OCI-LY1 (cell line): ENCODE measurements around the gene SLC8A1.

Source experiments
- H2AFZ ChIP-seq: fragments of 200-600 bp; sonication (generic), shearing (Covaris generic); 2 replicates; pipeline ENCODE4 v1.6.0; 2014; ENCODE audit warnings: antibody characterized with exemption, mild to moderate bottlenecking, low read length
- H3F3A ChIP-seq: fragments of 200-600 bp; sonication (generic), shearing (Covaris generic); 2 replicates; pipeline ENCODE4 v1.6.0; 2014; ENCODE audit warnings: mild to moderate bottlenecking, antibody characterized with exemption, low read length, moderate library complexity; ENCODE audit not compliant: insufficient read depth
- H3K27ac ChIP-seq: fragments of 200-600 bp; sonication (generic); 2 replicates; pipeline ENCODE4 v1.5.1; 2014; ENCODE audit warnings: low read length, mixed run types, mild to moderate bottlenecking, low read depth; ENCODE audit not compliant: poor library complexity, severe bottlenecking
- H3K27me3 ChIP-seq: fragments of 200-600 bp; sonication (generic); 2 replicates; pipeline ENCODE4 v1.6.0; 2014; ENCODE audit warnings: antibody characterized with exemption, mild to moderate bottlenecking, low read length, moderate library complexity; ENCODE audit not compliant: insufficient read depth
- H3K36me3 ChIP-seq: fragments of 200-600 bp; sonication (generic); 2 replicates; pipeline ENCODE4 v1.6.1; 2014; ENCODE audit warnings: mild to moderate bottlenecking, antibody characterized with exemption, low read length, moderate library complexity, mixed read lengths; ENCODE audit not compliant: insufficient read depth
- H3K4me1 ChIP-seq: fragments of 200-600 bp; sonication (generic); 2 replicates; pipeline ENCODE4 v1.5.1; 2014; ENCODE audit warnings: mild to moderate bottlenecking, low read length, moderate library complexity; ENCODE audit not compliant: insufficient read depth, severe bottlenecking
- H3K4me2 ChIP-seq: fragments of 200-600 bp; sonication (generic), shearing (Covaris generic); 2 replicates; pipeline ENCODE4 v1.6.1; 2014; ENCODE audit warnings: low read length
- H3K4me3 ChIP-seq: fragments of 200-600 bp; sonication (generic); 2 replicates; pipeline ENCODE4 v1.5.1; 2014; ENCODE audit warnings: low read length, low read depth, mild to moderate bottlenecking, mixed read lengths; ENCODE audit not compliant: poor library complexity, severe bottlenecking
- H3K79me2 ChIP-seq: fragments of 200-600 bp; shearing (Covaris generic); 2 replicates; pipeline ENCODE4 v1.6.1; 2016; ENCODE audit warnings: mixed run types, low read length, mixed read lengths; ENCODE audit not compliant: insufficient read depth
- H3K9ac ChIP-seq: fragments of 200-600 bp; sonication (generic), shearing (Covaris generic); 2 replicates; pipeline ENCODE4 v1.6.1; 2014; ENCODE audit warnings: mild to moderate bottlenecking, low read length, mixed read lengths
- H3K9me2 ChIP-seq: fragments of 200-600 bp; sonication (generic), shearing (Covaris generic); 2 replicates; pipeline ENCODE4 v1.6.1; 2014; ENCODE audit warnings: low read depth, mild to moderate bottlenecking, low read length, mixed read lengths
- H3K9me3 ChIP-seq: fragments of 200-600 bp; shearing (Covaris generic); 2 replicates; pipeline ENCODE4 v1.6.1; 2014; ENCODE audit warnings: low read length, mixed read lengths
- H4K20me1 ChIP-seq: fragments of 200-600 bp; sonication (generic), shearing (Covaris generic); 2 replicates; pipeline ENCODE4 v1.6.0; 2016; ENCODE audit warnings: mild to moderate bottlenecking, low read length; ENCODE audit not compliant: insufficient read depth
- CTCF ChIP-seq: fragments of 200-600 bp; sonication (generic), shearing (Covaris generic); IDR thresholded peaks from 2 replicates; pipeline ENCODE4 v1.5.1; 2017; ENCODE audit warnings: mild to moderate bottlenecking, antibody characterized with exemption, low read length, moderate library complexity, mixed read lengths
- EZH2 ChIP-seq: fragments of 200-600 bp; sonication (generic), shearing (Covaris generic); IDR thresholded peaks from 2 replicates; pipeline ENCODE4 v1.8.0; 2017; ENCODE audit warnings: borderline replicate concordance, mixed run types, mild to moderate bottlenecking, antibody characterized with exemption, low read length, moderate library complexity, mixed read lengths

SLC8A1 gene

DNA sequence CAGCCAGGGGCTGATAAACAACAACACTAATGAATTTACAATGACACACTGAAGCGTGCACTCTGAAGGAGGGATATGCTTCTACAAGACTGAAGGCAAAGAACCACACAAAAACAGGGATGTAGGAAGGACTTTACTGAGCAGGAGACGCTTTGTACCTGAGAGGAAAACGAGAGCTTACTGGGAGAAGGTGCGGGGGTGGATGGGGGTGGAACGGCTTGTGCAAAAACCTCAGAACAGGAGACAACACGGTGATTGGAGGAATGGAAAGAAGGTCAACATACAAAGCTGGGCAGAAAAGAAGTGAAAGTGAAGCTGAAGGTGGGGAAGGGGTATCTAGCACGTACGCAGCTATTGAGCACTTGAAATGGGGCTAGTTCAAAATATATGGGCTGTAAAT lies 93.1 kb downstream of the SLC8A1 start:
- no peaks in the 10 kb centered on the region for H3K9me2 ChIP-seq
- H3K9ac ChIP-seq = no peak overlapping the region
- no peak overlapping the region for H3K4me3 ChIP-seq
- no peaks in the 10 kb centered on the region for H3F3A ChIP-seq
- H3K36me3 ChIP-seq = no peaks in the 10 kb centered on the region
- no peaks in the 10 kb centered on the region for H3K79me2 ChIP-seq
- H3K4me1 ChIP-seq = no peaks in the 10 kb centered on the region
- no peak overlapping the region for H2AFZ ChIP-seq
- no peak overlapping the region for H3K4me2 ChIP-seq
- H3K27ac ChIP-seq = no peak overlapping the region
- no peaks in the 10 kb centered on the region for H4K20me1 ChIP-seq
- H3K27me3 ChIP-seq = no peaks in the 10 kb centered on the region
- TF ChIP-seq CTCF (no peak), EZH2 (no peak)
- H3K9me3 ChIP-seq = no peaks in the 10 kb centered on the region

- Histone ChIP-seq H3K27me3 (no peaks in the 10 kb centered on the region), H3K4me3 (no peak overlapping the region), H3K36me3 (no peaks in the 10 kb centered on the region), H3K4me2 (no peak overlapping the region), H3K27ac (no peak overlapping the region), H2AFZ (no peak overlapping the region), H3K9me2 (no peaks in the 10 kb centered on the region), H3K9me3 (no peaks in the 10 kb centered on the region), H3F3A (no peaks in the 10 kb centered on the region), H3K4me1 (no peaks in the 10 kb centered on the region), H4K20me1 (no peaks in the 10 kb centered on the region), H3K79me2 (no peaks in the 10 kb centered on the region), H3K9ac (no peak overlapping the region)
- TF ChIP-seq CTCF (no peak), EZH2 (no peak)
These were observed 94.2 kb downstream of the SLC8A1 start for GRCh38 chr2:40357667-40358066.

DNA sequence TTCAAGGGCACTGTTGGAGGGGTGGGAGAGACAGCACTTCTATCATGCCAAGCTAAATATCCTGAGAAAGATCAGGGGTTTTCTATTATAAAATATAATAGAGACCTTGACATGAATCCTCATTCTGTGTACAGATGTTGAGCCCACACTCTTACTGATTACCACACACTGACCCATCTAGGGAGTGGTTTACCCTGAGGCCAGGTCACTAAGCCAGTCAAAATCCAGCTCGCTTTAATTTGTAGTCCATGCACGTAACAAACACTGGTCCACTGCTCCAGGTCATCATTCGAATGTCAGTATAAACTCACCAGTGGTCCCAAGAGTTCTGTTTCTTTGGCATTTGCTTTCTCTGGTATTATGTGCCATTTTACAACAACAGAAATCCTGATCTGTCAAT lies 96.4 kb downstream of the SLC8A1 start:
- no peaks in the 10 kb centered on the region for H3K36me3 ChIP-seq
- no peaks in the 10 kb centered on the region for H4K20me1 ChIP-seq
- no peaks in the 10 kb centered on the region for H3K4me1 ChIP-seq
- no peaks in the 10 kb centered on the region for H3F3A ChIP-seq
- TF ChIP-seq EZH2 (no peak), CTCF (no peak)
- H2AFZ ChIP-seq = no peak overlapping the region
- no peaks in the 10 kb centered on the region for H3K27me3 ChIP-seq
- H3K9me2 ChIP-seq = no peaks in the 10 kb centered on the region
- H3K4me3 ChIP-seq = no peak overlapping the region
- no peak overlapping the region for H3K4me2 ChIP-seq
- H3K9ac ChIP-seq = no peak overlapping the region
- no peaks in the 10 kb centered on the region for H3K9me3 ChIP-seq
- H3K27ac ChIP-seq = no peak overlapping the region
- H3K79me2 ChIP-seq = no peaks in the 10 kb centered on the region
